GM12878 (cell line): ENCODE data around the gene COL27A1. TPM values are rescaled to one million over a fixed set of nuclear protein-coding genes. Genes with fewer than 3 reads are reported as not detected.

Experiments
- ATAC-seq: fragments of 200-7000 bp; cut with Tn5 transposase; 3 replicates; pipeline ENCODE4 v1.9.1; 2020; ENCODE audit warnings: mild to moderate bottlenecking, moderate library complexity
- BruUV-seq: library from RNA; stranded (reverse); fragments of 400-500 nt; replicated peaks from 2 replicates; lab custom pipeline; 2021; lab: Mats Ljungman, UMichigan
- CTCF ChIA-PET: fragments of 300-600 bp; sonication (Branson Sonifier 250); formaldehyde crosslinking; extraction: SDS; loops from one replicate; lab custom pipeline; 2021; ENCODE audit warnings: inconsistent platforms; lab: Yijun Ruan, JAX
- POLR2A ChIA-PET: fragments of 350-600 bp; formaldehyde crosslinking; extraction: SDS; loops from one replicate; lab custom pipeline; 2021; ENCODE audit warnings: inconsistent platforms; lab: Charles Lee
- RAD21 ChIA-PET: fragments of 300-600 bp; sonication (Branson Sonifier 250); formaldehyde crosslinking; loops from one replicate; lab custom pipeline; 2023; ENCODE audit warnings: antibody characterized with exemption; ENCODE audit not compliant: unreplicated experiment; lab: Charles Lee
- SMC1A ChIA-PET: fragments of 300-600 bp; sonication (Branson Sonifier 250); formaldehyde crosslinking; loops from one replicate; lab custom pipeline; 2023; ENCODE audit not compliant: unreplicated experiment, uncharacterized antibody; lab: Charles Lee
- DNase-seq: peaks from one replicate; pipeline ENCODE4 v3.0.0-alpha.2; 2011; ENCODE audit warnings: low read depth, low spot score
- FAIRE-seq: peaks from 3 replicates; lab custom pipeline; 2011; peaks lifted over from hg19 to GRCh38; lab: Jason Lieb, UNC
- H2AFZ ChIP-seq: 2 replicates; pipeline ENCODE4 v1.6.0; 2011; ENCODE audit warnings: low read depth, low read length, control low read depth; ENCODE audit not compliant: control insufficient read depth
- H3K27ac ChIP-seq: 2 replicates; pipeline ENCODE4 v1.5.1; 2011; ENCODE audit warnings: control low read depth; ENCODE audit not compliant: control insufficient read depth, insufficient read depth
- H3K27me3 ChIP-seq, 2 experiments: replicated peaks in 1 of 2; 2 replicates each; pipeline versions ENCODE4 v1.6.0 to v1.6.1; 2011; ENCODE audit warnings: low read length in 1 of 2; ENCODE audit not compliant: control insufficient read depth in 2 of 2, insufficient read depth in 2 of 2
- H3K36me3 ChIP-seq, 2 experiments: 2 replicates each; pipeline ENCODE4 v1.5.1; 2011; ENCODE audit warnings: low read length in 1 of 2; ENCODE audit not compliant: control insufficient read depth in 2 of 2, insufficient read depth in 2 of 2
- H3K4me1 ChIP-seq: 2 replicates; pipeline ENCODE4 v1.6.1; 2011; ENCODE audit warnings: mild to moderate bottlenecking, low read length, moderate library complexity, mixed read lengths; ENCODE audit not compliant: control insufficient read depth, insufficient read depth
- H3K4me2 ChIP-seq: 2 replicates; pipeline ENCODE4 v1.6.0; 2011; ENCODE audit warnings: control low read depth; ENCODE audit not compliant: control insufficient read depth, insufficient read depth
- H3K4me3 ChIP-seq: fragments of 200-600 bp; sonication (generic); 2 replicates; pipeline ENCODE4 v1.5.1; 2016
- H3K79me2 ChIP-seq: 2 replicates; pipeline ENCODE4 v1.6.0; 2011; ENCODE audit warnings: low read length; ENCODE audit not compliant: control insufficient read depth, insufficient read depth
- H3K9ac ChIP-seq: 2 replicates; pipeline ENCODE4 v1.8.0; 2011; ENCODE audit warnings: low read length, control low read depth, mixed read lengths; ENCODE audit not compliant: control insufficient read depth, insufficient read depth
- H3K9me3 ChIP-seq: replicated peaks from 3 replicates; pipeline ENCODE4 v1.5.1; 2011; ENCODE audit warnings: mild to moderate bottlenecking, low read length; ENCODE audit not compliant: control insufficient read depth, insufficient read depth
- H4K20me1 ChIP-seq: 2 replicates; pipeline ENCODE4 v1.6.0; 2011; ENCODE audit not compliant: control insufficient read depth, insufficient read depth
- ATF7 ChIP-seq: fragments of 450-650 bp; IDR thresholded peaks from 2 replicates; pipeline ENCODE4 v1.6.1; 2016; ENCODE audit warnings: low read depth, mild to moderate bottlenecking
- BACH1 ChIP-seq: fragments of 450-650 bp; IDR thresholded peaks from 2 replicates; pipeline ENCODE4 v1.6.1; 2017; ENCODE audit warnings: mild to moderate bottlenecking, borderline replicate concordance
- BCL11A ChIP-seq: IDR thresholded peaks from 2 replicates; pipeline ENCODE4 v1.6.1; 2011; ENCODE audit warnings: low read depth, low read length
- DPF2 ChIP-seq: fragments of 450-650 bp; IDR thresholded peaks from 2 replicates; pipeline ENCODE4 v1.6.1; 2017; ENCODE audit warnings: mild to moderate bottlenecking
- EGR1 ChIP-seq, 2 experiments: IDR thresholded peaks; 1 replicate in 1 of 2; 2 replicates in 1 of 2; pipeline ENCODE4 v1.6.1; 2011 to 2012; ENCODE audit warnings: low read depth in 2 of 2, low read length in 2 of 2, borderline replicate concordance in 1 of 2, mild to moderate bottlenecking in 1 of 2, moderate library complexity in 1 of 2
- ESRRA ChIP-seq: IDR thresholded peaks from 2 replicates; pipeline ENCODE4 v1.6.1; 2012; ENCODE audit warnings: mild to moderate bottlenecking, low read length, improper control_type of control experiment
- LARP7 ChIP-seq: fragments of 450-650 bp; IDR thresholded peaks from 2 replicates; pipeline ENCODE4 v1.6.1; 2017; ENCODE audit warnings: mild to moderate bottlenecking
- MTA3 ChIP-seq: IDR thresholded peaks from 2 replicates; pipeline ENCODE4 v1.6.1; 2012; ENCODE audit warnings: low read length, inconsistent platforms, borderline replicate concordance
- NFXL1 ChIP-seq: fragments of 450-650 bp; IDR thresholded peaks from 2 replicates; pipeline ENCODE4 v1.6.1; 2017; ENCODE audit warnings: antibody characterized with exemption, mild to moderate bottlenecking, borderline replicate concordance
- NFYB ChIP-seq: IDR thresholded peaks from 2 replicates; pipeline ENCODE4 v1.6.1; 2011; ENCODE audit warnings: low read depth, mild to moderate bottlenecking, low read length, improper control_type of control experiment, moderate library complexity; ENCODE audit not compliant: insufficient read depth
- NKRF ChIP-seq: fragments of 450-650 bp; conservative IDR thresholded peaks from 2 replicates; pipeline ENCODE4 v1.6.1; 2017; ENCODE audit warnings: mild to moderate bottlenecking, moderate library complexity
- PAX8 ChIP-seq: fragments of 450-650 bp; IDR thresholded peaks from 2 replicates; pipeline ENCODE4 v1.6.1; 2017; ENCODE audit warnings: mild to moderate bottlenecking, moderate library complexity
- RFX5 ChIP-seq: IDR thresholded peaks from 2 replicates; pipeline ENCODE4 v1.6.1; 2011; ENCODE audit warnings: low read depth, low read length, improper control_type of control experiment
- SMARCA5 ChIP-seq: fragments of 450-650 bp; IDR thresholded peaks from 2 replicates; pipeline ENCODE4 v1.6.1; 2017; ENCODE audit warnings: mild to moderate bottlenecking
- SREBF1 ChIP-seq: IDR thresholded peaks from 2 replicates; pipeline ENCODE4 v1.6.1; 2012; ENCODE audit warnings: mild to moderate bottlenecking, low read length
- SRF ChIP-seq, 2 experiments: IDR thresholded peaks; 2 replicates each; pipeline ENCODE4 v1.6.1; 2011; ENCODE audit warnings: low read depth in 2 of 2, low read length in 2 of 2, mild to moderate bottlenecking in 1 of 2, moderate library complexity in 1 of 2
- USF1 ChIP-seq: IDR thresholded peaks from 2 replicates; pipeline ENCODE4 v1.6.1; 2011; ENCODE audit warnings: borderline replicate concordance, low read depth, mild to moderate bottlenecking, moderate library complexity, mixed read lengths, low read length; ENCODE audit not compliant: insufficient read depth; ENCODE audit errors: extremely low read length
- USF2 ChIP-seq: IDR thresholded peaks from 2 replicates; pipeline ENCODE4 v1.6.1; 2011; ENCODE audit warnings: low read depth, low read length, improper control_type of control experiment, borderline replicate concordance
- ZNF207 ChIP-seq: fragments of 450-650 bp; IDR thresholded peaks from 2 replicates; pipeline ENCODE4 v1.6.1; 2014; ENCODE audit warnings: antibody characterized with exemption, mild to moderate bottlenecking, borderline replicate concordance
- ZNF622 ChIP-seq: fragments of 450-650 bp; IDR thresholded peaks from 2 replicates; pipeline ENCODE4 v1.6.1; 2017; ENCODE audit warnings: mild to moderate bottlenecking, inconsistent platforms
- WGBS: methylation state at CpG from one replicate; pipeline ENCODE4 v1.1.6; 2016; ENCODE audit warnings: low lambda C conversion rate; ENCODE audit not compliant: insufficient replicate concordance, insufficient coverage; ENCODE audit errors: missing lambda C conversion rate; 5-methylcytosine and 5-hydroxymethylcytosine counted together
- in situ Hi-C: fragments of 300-500 bp; cut with MboI; formaldehyde crosslinking; loops from 9 replicates; pipeline ENCODE4 v1.14.3; 2018; ENCODE audit warnings: mixed read lengths
- intact Hi-C: fragments of 100-400 bp; cut with micrococcal nuclease; formaldehyde crosslinking; loops from one replicate; pipeline ENCODE4 v1.14.2; 2022; ENCODE audit not compliant: unreplicated experiment
- polyA plus RNA-seq, 11 experiments: library from polyadenylated mRNA; depleted of rRNA in 4 of 11; unstranded in 6 of 11; stranded (reverse) in 5 of 11; fragments of >200 nt; fragmentation: Nextera tagmentation in 4 of 11; fragmentation: Illumina TruSeq in 1 of 11; extraction: Ambion mirVana in 4 of 11; extraction: Trizol in 1 of 11; gene quantifications; 1 replicate in 1 of 11; 2 replicates in 10 of 11; pipeline versions ENCODE4 v1.2.1 to v1.2.3, GENCODE V29; 2011 to 2016; ENCODE audit warnings: inconsistent platforms in 2 of 11, missing spikeins in 2 of 11, low read depth in 1 of 11
- total RNA-seq, 4 experiments: library from RNA; depleted of rRNA in 3 of 4; stranded (reverse); fragments of >200 nt in 3 of 4; fragmentation: Illumina TruSeq in 1 of 4; extraction: Trizol in 1 of 4; gene quantifications; 2 replicates each; pipeline versions ENCODE4 v1.2.1 to v1.2.3, GENCODE V29; 2013 to 2021

COL27A1 gene
- total and polyA plus RNA-seq, 10 of the 15 experiments (the other 5 are each of a cell fraction or from before 2014, with no cell fraction given): 0.10 TPM; not detected in 9

DNA sequence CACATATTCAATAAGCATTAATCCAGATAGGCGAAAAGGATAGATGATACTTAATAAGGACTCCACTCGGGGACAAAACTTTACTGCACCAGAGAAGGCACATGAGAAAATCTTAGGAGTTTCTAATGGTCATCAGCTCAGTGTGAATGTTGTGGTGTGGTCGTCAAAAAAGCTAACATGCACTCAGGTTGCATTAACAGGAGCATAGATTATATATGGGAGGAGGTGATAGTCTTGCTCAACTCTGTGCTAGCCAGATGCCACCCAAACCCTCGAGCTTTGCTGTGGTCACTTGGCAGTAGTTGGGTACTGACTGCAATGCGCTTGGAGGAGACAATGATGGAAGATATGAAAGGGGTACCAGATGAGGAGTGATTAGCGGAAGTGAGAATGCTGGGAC lies 8.6 kb upstream of the COL27A1 start:
- BruUV-seq: no TSS peak
- Histone ChIP-seq H3K4me1 (no peaks in the 10 kb centered on the region), H3K36me3 (no peaks in the 10 kb centered on the region), H2AFZ (no peak overlapping the region), H3K4me3 (no peak overlapping the region), H3K27ac (no peak overlapping the region), H3K79me2 (no peaks in the 10 kb centered on the region), H3K27me3 (no peaks in the 10 kb centered on the region), H3K4me2 (no peak overlapping the region)
- in situ Hi-C loops: no loop called here
- RAD21 ChIA-PET: no interaction called here
- SMC1A ChIA-PET: no interaction called here
- no peak for ATAC-seq
- CTCF ChIA-PET: interaction anchor here (0.8 kb wide), 1 partner anchor 144 kb away, joined by 3 read pairs; no protein-coding TSS in a partner anchor
- TF ChIP-seq SMARCA5 (no peak), BCL11A (no peak), DPF2 (no peak), ZNF207 (no peak), SRF (IDR thresholded peaks at IDR 0.05; ENCODE audit: low read depth in 2 of 2, low read length in 2 of 2) (no peak), BACH1 (no peak), ATF7 (no peak), USF2 (no peak), USF1 (no peak), MTA3 (no peak), LARP7 (no peak), RFX5 (no peak), SREBF1 (no peak), NFXL1 (no peak), PAX8 (no peak), ZNF622 (no peak), NKRF (no peak), NFYB (no peak), EGR1 (IDR thresholded peaks at IDR 0.05; ENCODE audit: borderline replicate concordance in 1 of 2, low read depth in 2 of 2, low read length in 2 of 2) (no peak), ESRRA (no peak)
- TF ChIP-seq, all 136 proteins: peak for 0
- H3K9me3 ChIP-seq: no peaks in the 10 kb centered on the region
- H4K20me1 ChIP-seq: no peaks in the 10 kb centered on the region
- DNase-seq (no peak), FAIRE-seq (no peak)
- POLR2A ChIA-PET: no interaction called here
- intact Hi-C loops: no loop called here
- 32% methylated on average over 6 of the region's 6 CpGs for WGBS
- H3K9ac ChIP-seq: no peak overlapping the region
